T-helper 1 cell treated with Interleukin-12 subunit alpha and Interleukin-12 subunit beta and Interleukin-4 antibody, amounts not matched to agents 30 ng/mL and 1 ng/mL, for 36 hours (primary cell): ENCODE data around the gene VPS18. TPM values are rescaled to one million over a fixed set of nuclear protein-coding genes. Genes with fewer than 3 reads are reported as not detected.

Experiments used
- intact Hi-C: fragments of 100-400 bp; cut with micrococcal nuclease; formaldehyde crosslinking; loops from one replicate; pipeline ENCODE4 v1.15.1; 2024
- total RNA-seq: library from RNA; stranded (reverse); gene quantifications from 2 replicates; pipeline ENCODE4 v1.2.3, GENCODE V29; 2022

The VPS18 gene
- total RNA-seq, 1 donor from 2014 or later = 23.2 TPM

GRCh38 chr15:40915679-40916078, 21.4 kb downstream of the VPS18 start:
- intact Hi-C loops = no loop called here

- intact Hi-C loops = no loop called here
These were observed 23.3 kb downstream of the VPS18 start for GRCh38 chr15:40917585-40917984.

DNA sequence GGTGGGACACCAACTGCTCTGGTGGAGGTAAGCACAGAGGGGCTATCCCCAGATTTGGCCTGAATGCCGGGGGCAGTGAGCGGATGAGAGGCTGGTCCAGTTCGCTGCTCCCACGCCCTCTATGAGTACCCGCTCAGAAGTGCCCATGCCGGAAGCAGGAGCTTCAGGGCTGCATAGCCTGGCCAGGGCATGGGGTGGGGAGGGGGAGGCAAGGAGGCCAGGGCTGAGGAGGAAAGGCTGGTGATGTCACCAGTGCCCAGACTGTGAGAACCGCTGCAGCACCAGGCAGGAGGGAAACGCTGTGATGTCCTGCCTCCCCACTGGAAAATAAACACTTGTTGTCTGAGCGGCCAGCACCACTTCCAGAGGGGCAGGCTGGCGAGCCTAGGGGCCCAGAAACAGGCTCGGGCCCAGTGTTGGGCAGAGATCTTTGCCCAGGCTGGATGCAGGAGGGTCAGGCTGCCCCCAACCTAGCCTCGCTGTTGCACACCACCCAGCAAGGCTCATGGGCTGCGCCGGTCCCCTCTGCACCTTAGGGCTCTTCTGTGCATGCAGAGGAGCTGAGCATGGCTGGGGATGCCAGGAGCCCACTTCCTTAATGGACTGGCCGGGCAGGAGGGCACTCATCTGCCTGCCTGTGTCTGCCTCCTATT, 24.0 kb downstream of the VPS18 start:
- intact Hi-C loops = no loop called here

GRCh38 chr15:40918799-40919392, 24.6 kb downstream of the VPS18 start:
- intact Hi-C loops = no loop called here

GRCh38 chr15:40921949-40922607, 27.8 kb downstream of the VPS18 start:
- intact Hi-C loops = no loop called here

DNA sequence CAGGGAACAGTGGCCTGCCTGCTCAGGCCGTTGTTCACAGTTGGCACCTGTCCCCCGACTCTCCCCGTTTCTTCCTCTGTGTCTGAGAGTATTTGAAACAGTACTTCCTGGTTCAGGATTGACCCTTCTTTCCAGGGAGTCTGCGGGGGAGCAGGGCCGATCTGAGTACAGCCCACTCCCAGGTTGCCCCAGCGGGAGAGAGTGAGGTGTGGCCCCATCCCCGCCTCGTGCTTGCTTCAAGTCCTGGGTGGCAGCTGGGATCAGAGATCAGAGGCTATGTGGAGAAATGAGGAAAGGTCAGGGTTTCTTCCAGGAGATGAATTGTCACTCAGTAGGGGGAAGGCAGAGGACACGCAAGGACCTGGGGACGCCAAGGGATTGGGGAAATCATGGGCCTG, 28.4 kb downstream of the VPS18 start:
- intact Hi-C loops = no loop called here

GRCh38 chr15:40923551-40923950, 29.3 kb downstream of the VPS18 start:
- intact Hi-C loops = no loop called here

DNA sequence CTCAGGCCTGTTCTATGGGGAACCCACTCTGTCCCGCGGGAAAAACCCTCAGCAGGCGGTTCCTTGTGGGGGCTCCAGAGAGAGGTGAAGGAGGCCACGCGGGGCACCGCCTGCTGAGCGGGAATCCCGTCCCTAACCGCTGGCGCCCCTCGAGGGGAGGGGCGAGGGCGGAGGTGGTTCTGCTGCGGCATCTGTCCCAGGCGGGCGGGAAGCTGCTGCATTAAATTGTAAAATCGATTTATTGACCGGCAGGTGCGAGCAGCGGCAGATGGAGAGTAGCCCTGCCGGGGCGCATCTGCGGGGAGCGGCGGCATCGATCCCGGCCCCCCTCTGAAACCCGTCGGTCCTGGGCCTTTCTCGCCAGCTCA, 31.2 kb downstream of the VPS18 start:
- intact Hi-C loops = no loop called here

DNA sequence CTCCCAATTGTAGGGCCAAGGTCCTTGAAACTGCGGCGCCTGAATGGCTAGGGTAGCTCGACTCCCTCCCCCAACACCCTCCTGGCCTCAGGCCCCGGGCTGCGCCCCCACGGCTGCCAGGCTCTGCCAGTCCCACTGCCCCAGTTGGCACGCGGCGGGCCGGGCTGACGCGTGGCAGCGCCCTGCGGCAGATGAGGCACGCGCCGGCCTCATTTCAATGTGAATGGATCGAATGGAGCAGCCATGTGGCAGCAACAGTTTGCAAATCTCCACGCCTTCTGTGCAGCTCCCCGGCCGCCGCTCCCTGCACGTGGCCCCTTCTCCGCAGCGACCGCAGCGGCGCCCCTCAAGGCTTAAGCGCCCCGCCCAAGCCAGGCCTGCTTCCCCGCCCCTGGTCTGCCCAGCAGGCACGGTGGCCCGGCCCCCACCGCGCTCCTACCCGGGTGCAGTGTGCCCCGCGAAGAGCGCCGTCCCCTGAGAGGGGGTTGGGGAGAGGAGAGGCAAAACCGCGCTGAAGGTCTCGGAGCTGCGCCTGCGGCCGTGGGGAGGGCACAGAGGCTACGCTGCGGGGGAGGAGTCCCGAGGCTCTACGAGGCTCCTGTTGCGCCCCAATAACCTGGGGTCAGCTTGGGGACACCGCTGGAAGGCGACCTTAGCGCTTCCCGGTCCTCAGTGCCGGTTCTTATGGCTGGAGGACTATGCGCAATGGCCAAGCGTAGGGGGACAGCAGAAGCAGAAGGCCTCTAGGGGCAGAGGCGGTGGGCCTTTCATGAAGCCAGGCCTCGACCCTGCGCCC, 31.8 kb downstream of the VPS18 start:
- intact Hi-C loops = no loop called here

DNA sequence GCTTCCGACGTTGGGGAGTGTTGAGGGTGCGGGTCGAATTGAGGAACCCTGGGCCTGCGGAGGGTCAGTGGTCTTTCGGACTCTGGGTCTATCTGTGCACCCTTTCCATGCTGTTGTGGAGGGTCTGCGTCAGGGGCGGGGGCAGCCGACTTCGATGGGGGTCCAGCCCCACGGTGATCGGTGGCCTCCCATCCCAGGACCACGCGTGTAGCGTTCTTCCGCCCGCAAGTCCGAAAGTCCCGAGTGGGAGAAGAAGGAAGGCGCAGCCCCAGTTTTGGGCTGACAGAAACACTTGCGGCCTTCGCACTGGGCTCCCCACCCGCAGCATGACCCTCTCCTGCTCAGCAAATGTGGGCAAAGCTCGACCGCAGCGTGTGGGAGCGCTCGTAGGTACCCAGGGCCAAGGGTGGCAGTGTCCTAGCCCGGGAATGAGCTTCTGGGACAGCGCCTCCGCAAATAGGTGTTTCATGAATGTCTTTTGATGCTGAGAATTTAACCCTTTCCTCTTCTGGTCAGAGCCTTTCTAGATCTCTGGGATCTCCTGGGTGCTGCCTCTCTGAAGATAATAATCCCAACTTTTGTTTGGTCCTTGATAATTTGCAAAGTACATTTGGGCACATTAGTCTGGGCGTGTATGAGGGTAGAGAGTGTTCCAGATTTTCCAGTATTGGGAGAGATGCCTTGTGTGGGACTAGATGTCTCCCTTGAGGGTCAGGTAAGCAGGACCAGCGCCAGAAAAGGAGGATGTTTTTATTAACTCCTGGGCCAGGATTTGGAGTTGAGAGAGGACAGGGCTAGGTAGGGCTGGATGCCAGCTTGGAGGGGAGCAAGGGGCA, 32.6 kb downstream of the VPS18 start:
- intact Hi-C loops = no loop called here

DNA sequence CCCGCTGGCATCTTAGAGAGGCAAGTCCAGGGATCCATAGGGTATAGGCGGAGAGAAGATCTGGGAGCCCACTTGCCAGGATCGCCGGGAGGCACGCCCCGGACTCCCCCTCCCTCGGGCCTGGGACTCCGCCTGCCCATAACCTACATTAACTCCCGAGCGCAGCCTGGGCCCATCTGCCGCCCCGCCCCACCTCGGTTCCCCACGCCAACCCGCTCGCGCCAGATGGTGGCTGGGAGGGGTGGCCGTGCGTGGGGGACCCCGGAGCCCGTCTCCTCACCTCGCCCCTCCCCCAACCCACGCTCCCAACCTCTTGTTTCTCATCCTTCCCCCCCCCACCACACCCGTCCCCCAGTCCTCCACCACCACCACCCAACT, 33.2 kb downstream of the VPS18 start:
- intact Hi-C loops = no loop called here

GRCh38 chr15:40927873-40928806, 33.9 kb downstream of the VPS18 start:
- intact Hi-C loops = no loop called here

GRCh38 chr15:40928821-40929659, 34.8 kb downstream of the VPS18 start, which contains the start of gene DLL4:
DLL4 (plus strand) TSS chr15:40929340; CDS start chr15:40929669, 329 bp downstream.
- intact Hi-C loops = loop anchor here (1.0 kb wide), 2 partner anchors 24 to 25 kb away; partner anchors contain the start of gene CHAC1

- intact Hi-C loops = loop anchor here (1.0 kb wide), 3 partner anchors 23 to 92 kb away; partner anchors contain the start of gene CHAC1
These were observed 35.6 kb downstream of the VPS18 start for GRCh38 chr15:40929660-40930429.

- intact Hi-C loops = loop anchor here (1.0 kb wide), 1 partner anchor 92 kb away; no protein-coding TSS in a partner anchor
These were observed 36.4 kb downstream of the VPS18 start for GRCh38 chr15:40930430-40931299.

DNA sequence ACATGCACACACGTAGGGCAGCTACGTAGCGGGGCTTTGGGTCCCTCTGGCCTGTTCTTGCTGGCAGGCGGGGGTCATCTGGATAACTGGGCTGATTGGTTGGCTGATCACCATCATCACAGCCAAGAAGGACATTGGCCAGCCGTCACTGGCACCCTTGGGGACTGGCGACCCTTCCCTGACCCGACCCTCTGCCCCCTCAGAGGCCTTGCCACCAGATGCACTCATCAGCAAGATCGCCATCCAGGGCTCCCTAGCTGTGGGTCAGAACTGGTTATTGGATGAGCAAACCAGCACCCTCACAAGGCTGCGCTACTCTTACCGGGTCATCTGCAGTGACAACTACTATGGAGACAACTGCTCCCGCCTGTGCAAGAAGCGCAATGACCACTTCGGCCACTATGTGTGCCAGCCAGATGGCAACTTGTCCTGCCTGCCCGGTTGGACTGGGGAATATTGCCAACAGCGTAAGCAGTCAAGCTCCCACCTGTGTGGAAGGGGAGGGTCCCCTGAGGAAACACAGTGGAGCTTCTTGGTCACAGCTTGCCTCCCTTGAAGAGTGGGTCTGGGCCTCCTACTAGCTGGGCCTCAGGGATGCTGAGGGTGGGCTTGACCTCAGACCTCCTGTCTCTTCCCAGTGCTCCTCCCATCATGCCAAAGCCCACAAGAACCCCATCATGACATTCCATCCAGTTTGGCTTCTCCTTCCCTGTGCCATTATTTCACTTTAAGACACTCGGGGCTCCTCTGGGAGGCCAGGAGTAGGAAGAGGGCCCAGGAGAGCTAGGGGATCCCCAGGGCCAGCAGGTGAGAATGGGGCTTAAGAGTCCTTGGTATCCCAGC, 37.3 kb downstream of the VPS18 start:
- intact Hi-C loops = no loop called here
